K562 (cell line): Measurements from ENCODE around the gene PTPRM.

ENCODE experiments used
- CEBPB ChIP-seq: fragments of 450-650 bp; IDR thresholded peaks from 2 replicates; pipeline ENCODE4 v1.6.1; 2016; ENCODE audit warnings: missing genetic modification characterization, missing compliant biosample characterization
- CREB3 ChIP-seq: fragments of 450-650 bp; conservative IDR thresholded peaks from 2 replicates; pipeline ENCODE4 v1.6.1; 2016; ENCODE audit warnings: missing genetic modification characterization, low read depth, mild to moderate bottlenecking, missing compliant biosample characterization, moderate library complexity
- CTCF ChIP-seq, 3 experiments: IDR thresholded peaks in 2 of 3; conservative IDR thresholded peaks in 1 of 3; 2 replicates each; pipeline ENCODE4 v1.5.1; 2011 to 2012; ENCODE audit warnings: low read length in 3 of 3, mild to moderate bottlenecking in 3 of 3, control low read depth in 2 of 3, improper control_type of control experiment in 1 of 3, inconsistent platforms in 1 of 3, low read depth in 1 of 3, mixed read lengths in 1 of 3, moderate library complexity in 1 of 3; ENCODE audit not compliant: insufficient read depth in 2 of 3
- EP300 ChIP-seq: IDR thresholded peaks from 2 replicates; pipeline ENCODE4 v1.6.1; 2012; ENCODE audit warnings: low read length, improper control_type of control experiment
- KDM2B ChIP-seq: fragments of 250-450 bp; sonication (Bioruptor Pico); IDR thresholded peaks from 2 replicates; pipeline ENCODE4 v1.8.0; 2021; ENCODE audit warnings: mild to moderate bottlenecking, moderate library complexity
- MYC ChIP-seq, 2 experiments: fragments of 250-450 bp in 1 of 2; sonication (Bioruptor Pico) in 1 of 2; IDR thresholded peaks; 2 replicates each; pipeline versions ENCODE4 v1.5.1 to v1.6.1; 2012 to 2021; ENCODE audit warnings: low read depth in 2 of 2, borderline replicate concordance in 1 of 2, improper control_type of control experiment in 1 of 2, low read length in 1 of 2, mild to moderate bottlenecking in 1 of 2, moderate library complexity in 1 of 2
- RCOR1 ChIP-seq, 2 experiments: IDR thresholded peaks; 2 replicates each; pipeline ENCODE4 v1.6.1; 2012; ENCODE audit warnings: low read depth in 2 of 2, low read length in 2 of 2, borderline replicate concordance in 1 of 2, improper control_type of control experiment in 1 of 2
- ZKSCAN1 ChIP-seq: fragments of 150-350 bp; IDR thresholded peaks from 2 replicates; pipeline ENCODE4 v1.6.1; 2016; ENCODE audit warnings: low read depth, low read length
- ZNF23 ChIP-seq: fragments of 250-450 bp; sonication (Bioruptor Pico); IDR thresholded peaks from 2 replicates; pipeline ENCODE4 v1.4.0; 2020; ENCODE audit warnings: mild to moderate bottlenecking
- ZNF280B ChIP-seq: fragments of 250-450 bp; sonication (Bioruptor Pico); IDR thresholded peaks from 2 replicates; pipeline ENCODE4 v1.5.1; 2021; ENCODE audit warnings: mild to moderate bottlenecking

DNA sequence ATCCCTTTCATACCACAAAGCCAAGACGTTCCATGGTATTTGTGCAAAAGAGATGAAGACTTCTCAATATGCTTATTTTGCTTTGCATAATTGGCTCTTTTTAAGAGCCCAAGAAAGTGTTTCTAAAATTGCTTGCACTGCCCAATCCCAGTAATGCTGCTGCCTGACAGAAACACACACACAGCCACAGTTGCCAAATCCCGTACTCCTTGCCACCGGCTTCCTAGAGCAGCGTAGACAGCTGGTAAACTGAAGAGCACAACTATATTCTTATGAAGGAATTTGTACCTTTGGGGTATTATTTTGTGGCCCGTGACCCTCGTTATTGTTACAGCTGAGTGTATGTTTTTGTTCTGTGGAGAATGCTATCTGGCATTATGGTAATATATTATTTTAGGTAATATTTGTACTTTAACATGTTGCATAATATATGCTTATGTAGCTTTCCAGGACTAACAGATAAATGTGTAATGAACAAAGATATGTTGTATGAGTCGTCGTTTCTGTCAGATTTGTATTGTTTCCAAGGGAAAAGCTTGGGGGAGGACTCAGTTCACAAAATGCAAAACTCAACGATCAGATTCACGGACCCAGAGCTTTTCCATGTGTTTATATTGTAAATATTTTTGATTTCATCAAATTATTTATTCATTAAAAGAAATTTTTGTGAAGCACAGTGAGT is 839.2 kb downstream of the PTPRM start:
- TF ChIP-seq RCOR1 (IDR thresholded peaks at IDR 0.05; ENCODE audit: borderline replicate concordance in 1 of 2, low read depth in 2 of 2, low read length in 2 of 2) (no peak), ZKSCAN1 (no peak), CEBPB (no peak), ZNF23 (no peak), KDM2B (CRISPR knock-in tag) (no peak), MYC (IDR thresholded peaks at IDR 0.05; ENCODE audit: low read depth, low read length) (no peak), MYC (CRISPR knock-in tag; IDR thresholded peaks at IDR 0.05; ENCODE audit: borderline replicate concordance, low read depth) (no peak), ZNF280B (CRISPR knock-in tag) (no peak), EP300 (no peak), CTCF (IDR thresholded peaks at IDR 0.05 in 2 of 3, conservative IDR thresholded peaks at IDR 0.05 in 1 of 3; ENCODE audit: insufficient read depth in 2 of 3, low read depth in 1 of 3, low read length in 3 of 3) (no peak), CREB3 (tag) (no peak)
